Superior temporal gyrus (tissue), 1 donor: Measurements from ENCODE around the gene DNAJC18.

Experiments
- DNase-seq: peaks from one replicate; pipeline ENCODE4 v3.0.0-alpha.2; 2016; ENCODE audit errors: extremely low spot score

The DNAJC18 gene

GRCh38 chr5:139369181-139369580 lies 70.1 kb downstream of the DNAJC18 start:
- no peak for DNase-seq

DNA sequence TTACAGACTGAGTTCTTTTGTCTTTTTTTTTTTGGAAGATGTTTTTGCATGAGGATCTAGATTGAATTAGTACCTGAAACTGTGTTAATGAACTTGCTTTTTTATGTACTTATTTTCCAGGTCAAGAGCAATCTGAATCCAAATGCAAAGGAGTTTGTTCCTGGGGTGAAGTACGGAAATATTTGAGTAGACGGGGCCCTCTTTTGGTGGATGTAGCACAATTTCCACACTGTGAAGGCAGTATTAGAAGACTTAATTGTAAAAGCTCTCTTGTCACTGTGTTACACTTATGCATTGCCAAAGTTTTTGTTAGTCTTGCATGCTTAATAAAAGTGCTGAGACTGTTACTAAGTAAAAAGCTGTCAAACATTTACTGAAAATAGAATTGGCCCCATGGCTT lies 70.7 kb downstream of the DNAJC18 start:
- DNase-seq, result no peak

DNA sequence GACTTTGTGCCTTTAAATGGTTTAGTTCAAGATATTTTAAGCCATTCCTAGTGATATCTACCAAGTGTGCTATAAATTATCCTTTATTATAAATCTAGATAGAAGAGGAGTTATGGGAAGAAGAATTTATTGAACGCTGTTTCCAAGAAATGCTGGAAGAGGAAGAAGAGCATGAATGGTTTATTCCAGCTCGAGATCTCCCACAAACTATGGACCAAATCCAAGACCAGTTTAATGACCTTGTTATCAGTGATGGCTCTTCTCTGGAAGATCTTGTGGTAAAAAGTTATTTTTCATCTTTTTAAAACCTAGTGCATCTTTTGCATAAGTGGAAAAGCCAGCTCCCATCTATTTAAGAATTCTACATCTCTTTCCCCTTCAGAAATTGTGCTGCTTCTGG lies 74.9 kb downstream of the DNAJC18 start:
- no peak for DNase-seq

GRCh38 chr5:139363937-139364336 lies 75.4 kb downstream of the DNAJC18 start:
- DNase-seq, result no peak

GRCh38 chr5:139361835-139362429 lies 77.4 kb downstream of the DNAJC18 start:
- DNase-seq, result no peak

GRCh38 chr5:139360384-139360783 lies 78.9 kb downstream of the DNAJC18 start:
- DNase-seq, result no peak
